Measurements from ENCODE around the gene CYTH3.
"Not testable (repeated sequence)": the region's sequence is repeated elsewhere in the genome, so short reads cannot be mapped to it uniquely, and the experiment has no call there.

Gene CYTH3

DNA sequence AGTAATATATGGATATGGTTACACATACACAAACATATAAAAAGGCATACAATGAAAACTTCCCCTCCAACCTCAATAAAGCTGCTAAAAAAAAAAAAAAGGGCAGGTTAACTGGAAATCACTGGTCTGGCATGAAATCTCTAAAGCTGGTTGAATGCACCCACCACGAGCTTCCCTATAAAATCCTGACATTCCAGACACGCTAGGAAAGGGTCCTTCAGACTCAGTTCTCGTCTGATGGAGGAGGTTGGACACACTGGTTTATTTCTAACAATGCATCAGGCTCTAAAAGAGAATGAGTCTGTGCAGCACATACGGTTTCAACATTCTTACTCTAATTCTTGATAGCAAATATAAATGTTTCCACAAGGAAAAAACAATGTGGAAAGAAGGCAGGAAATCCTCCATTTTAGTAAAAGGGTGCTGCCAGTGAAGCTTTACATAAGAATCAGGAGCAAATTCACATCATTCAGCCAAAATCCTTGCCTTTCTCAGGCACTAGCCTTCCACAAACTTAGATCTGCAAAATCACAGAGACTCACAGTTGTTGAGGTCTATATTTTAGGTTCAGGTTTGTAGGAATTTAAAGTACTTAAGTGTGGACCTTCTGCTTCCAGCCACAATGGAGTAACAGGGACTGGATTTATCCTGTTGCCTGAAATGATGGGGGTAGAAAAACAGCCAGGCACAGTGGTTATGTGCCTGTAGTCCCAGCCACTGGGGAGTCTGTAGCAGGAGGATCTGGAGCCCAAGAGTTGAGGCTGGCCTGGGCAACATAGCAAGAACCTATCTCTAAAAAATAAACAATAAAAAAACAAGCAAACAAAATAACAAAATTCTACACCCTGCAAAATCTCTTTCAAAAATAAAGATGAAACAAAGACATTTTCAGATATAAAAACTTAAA, 73.5 kb downstream of the CYTH3 start:
- DNase-seq (ENCODE audit: low spot score) (no peak), ATAC-seq (ENCODE audit: low read depth) (no peak)
- TF ChIP-seq, protein P1, sequence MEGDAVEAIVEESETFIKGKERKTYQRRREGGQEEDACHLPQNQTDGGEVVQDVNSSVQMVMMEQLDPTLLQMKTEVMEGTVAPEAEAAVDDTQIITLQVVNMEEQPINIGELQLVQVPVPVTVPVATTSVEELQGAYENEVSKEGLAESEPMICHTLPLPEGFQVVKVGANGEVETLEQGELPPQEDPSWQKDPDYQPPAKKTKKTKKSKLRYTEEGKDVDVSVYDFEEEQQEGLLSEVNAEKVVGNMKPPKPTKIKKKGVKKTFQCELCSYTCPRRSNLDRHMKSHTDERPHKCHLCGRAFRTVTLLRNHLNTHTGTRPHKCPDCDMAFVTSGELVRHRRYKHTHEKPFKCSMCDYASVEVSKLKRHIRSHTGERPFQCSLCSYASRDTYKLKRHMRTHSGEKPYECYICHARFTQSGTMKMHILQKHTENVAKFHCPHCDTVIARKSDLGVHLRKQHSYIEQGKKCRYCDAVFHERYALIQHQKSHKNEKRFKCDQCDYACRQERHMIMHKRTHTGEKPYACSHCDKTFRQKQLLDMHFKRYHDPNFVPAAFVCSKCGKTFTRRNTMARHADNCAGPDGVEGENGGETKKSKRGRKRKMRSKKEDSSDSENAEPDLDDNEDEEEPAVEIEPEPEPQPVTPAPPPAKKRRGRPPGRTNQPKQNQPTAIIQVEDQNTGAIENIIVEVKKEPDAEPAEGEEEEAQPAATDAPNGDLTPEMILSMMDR (IDR thresholded peaks at IDR 0.05; ENCODE audit: poor library complexity, severe bottlenecking): no peak
- Histone ChIP-seq H3K4me1 (ENCODE audit: insufficient read depth, poor library complexity, severe bottlenecking) (no peaks in the 10 kb centered on the region), H3K36me3 (ENCODE audit: low read depth) (no peaks in the 10 kb centered on the region), H3K9me3 (ENCODE audit: severe bottlenecking) (no peaks in the 10 kb centered on the region), H3K4me3 (ENCODE audit: severe bottlenecking) (no peak overlapping the region), H3K27ac (ENCODE audit: poor library complexity, severe bottlenecking) (no peak overlapping the region), H3K27me3 (ENCODE audit: insufficient read depth, poor library complexity, severe bottlenecking) (no peaks in the 10 kb centered on the region)

DNA sequence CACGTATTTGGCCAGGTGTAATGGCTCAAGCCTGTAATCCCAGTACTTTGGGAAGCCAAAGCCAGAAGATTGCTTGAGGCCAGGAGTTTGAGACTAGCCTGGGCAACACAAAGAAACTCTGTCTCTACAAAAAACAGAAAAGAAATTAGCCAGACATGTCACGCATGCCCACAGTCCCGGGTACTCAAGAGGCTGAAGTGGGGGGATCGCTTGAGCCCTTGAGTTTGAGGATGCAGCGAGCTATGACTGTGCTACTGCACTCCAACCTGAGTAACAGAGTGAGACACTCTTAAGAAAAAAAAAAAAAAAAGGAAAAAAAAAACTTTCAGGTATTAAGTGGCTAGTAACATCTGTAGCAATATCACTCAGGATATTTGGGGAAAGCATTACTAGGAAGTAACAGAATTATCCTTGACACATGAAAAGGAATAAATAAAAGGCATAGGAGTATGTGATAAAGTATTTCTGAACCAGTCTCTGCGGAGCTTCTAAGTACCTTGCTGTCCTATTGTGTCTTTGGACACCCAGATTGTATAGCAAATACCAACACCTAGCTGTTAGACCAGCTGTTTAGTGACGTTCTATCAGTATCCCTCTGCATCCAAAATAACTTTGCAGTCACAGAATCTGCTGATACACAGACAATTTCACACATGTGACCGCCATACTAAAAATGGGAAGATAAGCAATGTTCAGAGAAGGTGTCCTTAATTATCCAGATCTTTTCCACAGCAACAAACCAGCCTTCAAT, 74.4 kb downstream of the CYTH3 start:
- TF ChIP-seq, protein P1 (IDR thresholded peaks at IDR 0.05; ENCODE audit: poor library complexity, severe bottlenecking): no peak
- Histone ChIP-seq H3K27ac (ENCODE audit: poor library complexity, severe bottlenecking) (no peak overlapping the region), H3K36me3 (ENCODE audit: low read depth) (no peaks in the 10 kb centered on the region), H3K4me1 (ENCODE audit: insufficient read depth, poor library complexity, severe bottlenecking) (no peaks in the 10 kb centered on the region), H3K9me3 (ENCODE audit: severe bottlenecking) (no peaks in the 10 kb centered on the region), H3K27me3 (ENCODE audit: insufficient read depth, poor library complexity, severe bottlenecking) (no peaks in the 10 kb centered on the region), H3K4me3 (ENCODE audit: severe bottlenecking) (no peak overlapping the region)
- ATAC-seq (ENCODE audit: low read depth) (no peak), DNase-seq (ENCODE audit: low spot score) (no peak)

DNA sequence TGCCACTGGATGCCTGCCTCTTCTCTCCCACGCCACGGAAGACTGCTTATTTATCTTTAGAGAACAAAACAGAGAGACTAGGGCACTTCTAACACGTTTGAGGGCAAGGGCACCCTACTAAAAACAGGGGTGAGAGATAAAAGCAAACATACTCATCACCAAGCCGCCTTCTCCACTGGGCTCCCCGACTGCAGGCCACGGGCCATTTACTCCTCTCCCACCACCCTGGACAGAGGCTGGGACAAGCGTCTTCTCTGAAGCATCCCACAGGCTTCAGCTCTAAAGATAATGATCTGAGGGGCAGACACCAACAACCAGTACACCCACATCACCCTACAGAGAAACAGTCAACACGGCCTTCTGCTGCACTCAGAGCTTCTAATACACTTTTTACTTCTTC, 78.7 kb downstream of the CYTH3 start:
- H3K27ac ChIP-seq (ENCODE audit: poor library complexity, severe bottlenecking): no peak overlapping the region
- ATAC-seq (ENCODE audit: low read depth) (no peak), DNase-seq (ENCODE audit: low spot score) (no peak)
- H3K4me3 ChIP-seq (ENCODE audit: severe bottlenecking): no peak overlapping the region
- TF ChIP-seq, protein P1 (IDR thresholded peaks at IDR 0.05; ENCODE audit: poor library complexity, severe bottlenecking): no peak
- H3K27me3 ChIP-seq (ENCODE audit: insufficient read depth, poor library complexity, severe bottlenecking): no peaks in the 10 kb centered on the region
- no peaks in the 10 kb centered on the region for H3K4me1 ChIP-seq (ENCODE audit: insufficient read depth, poor library complexity, severe bottlenecking)
- H3K36me3 ChIP-seq (ENCODE audit: low read depth): peaks cover 7% of the 10 kb centered on the region
- H3K9me3 ChIP-seq (ENCODE audit: severe bottlenecking): no peaks in the 10 kb centered on the region

DNA sequence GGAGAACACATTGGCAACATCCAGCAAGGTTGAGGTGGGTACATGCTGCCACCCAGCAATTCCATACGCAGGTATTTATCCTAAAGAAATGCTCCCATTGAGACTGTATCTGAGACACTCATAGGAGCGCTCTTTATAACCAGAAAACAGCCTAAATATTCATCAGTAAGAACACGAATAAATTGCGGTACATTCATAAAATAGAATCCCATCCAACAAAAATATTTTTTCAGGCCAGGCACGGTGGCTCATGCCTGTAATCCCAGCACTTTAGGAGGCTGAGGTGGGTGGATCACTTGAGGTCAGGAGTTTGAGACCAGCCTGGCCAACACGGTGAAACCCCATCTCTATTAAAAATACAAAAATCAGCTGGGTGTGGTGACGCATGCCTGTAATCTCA, 81.9 kb downstream of the CYTH3 start:
- DNase-seq (ENCODE audit: low spot score); H3K9me3 ChIP-seq (ENCODE audit: severe bottlenecking); H3K4me3 ChIP-seq (ENCODE audit: severe bottlenecking); H3K27me3 ChIP-seq (ENCODE audit: insufficient read depth, poor library complexity, severe bottlenecking); ATAC-seq (ENCODE audit: low read depth); H3K27ac ChIP-seq (ENCODE audit: poor library complexity, severe bottlenecking); H3K4me1 ChIP-seq (ENCODE audit: insufficient read depth, poor library complexity, severe bottlenecking): not testable (repeated sequence)
- peaks cover 17% of the 10 kb centered on the region for H3K36me3 ChIP-seq (ENCODE audit: low read depth)

DNA sequence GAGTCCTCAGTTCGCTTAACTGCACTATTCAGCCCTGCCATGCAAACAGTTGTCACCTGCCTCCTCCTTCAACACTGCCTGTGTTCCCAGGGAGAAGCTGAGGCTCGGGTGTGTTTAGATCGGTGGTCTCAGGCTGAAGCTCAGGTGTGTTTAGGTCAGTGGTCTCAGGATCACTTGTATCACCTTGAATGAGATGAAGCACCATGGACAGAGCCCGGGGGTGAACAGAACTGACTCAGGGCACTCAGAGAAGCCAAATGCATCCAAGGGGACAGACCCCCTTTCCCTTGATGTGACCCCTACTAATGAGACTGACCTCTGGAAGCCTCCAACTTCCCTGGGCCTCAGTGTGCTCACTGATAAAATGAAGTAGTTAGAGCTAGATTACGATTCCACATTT, 84.0 kb downstream of the CYTH3 start:
- Histone ChIP-seq H3K4me1 (ENCODE audit: insufficient read depth, poor library complexity, severe bottlenecking) (no peaks in the 10 kb centered on the region), H3K27me3 (ENCODE audit: insufficient read depth, poor library complexity, severe bottlenecking) (no peaks in the 10 kb centered on the region), H3K9me3 (ENCODE audit: severe bottlenecking) (no peaks in the 10 kb centered on the region), H3K4me3 (ENCODE audit: severe bottlenecking) (no peak overlapping the region), H3K27ac (ENCODE audit: poor library complexity, severe bottlenecking) (no peak overlapping the region), H3K36me3 (ENCODE audit: low read depth) (peaks cover 23% of the 10 kb centered on the region)
- TF ChIP-seq, protein P1 (IDR thresholded peaks at IDR 0.05; ENCODE audit: poor library complexity, severe bottlenecking): no peak
- no peak for DNase-seq (ENCODE audit: low spot score)
- no peak for ATAC-seq (ENCODE audit: low read depth)

Measured in RWPE2 (cell line).